ENCODE measurements around the gene VRK3.

DNA sequence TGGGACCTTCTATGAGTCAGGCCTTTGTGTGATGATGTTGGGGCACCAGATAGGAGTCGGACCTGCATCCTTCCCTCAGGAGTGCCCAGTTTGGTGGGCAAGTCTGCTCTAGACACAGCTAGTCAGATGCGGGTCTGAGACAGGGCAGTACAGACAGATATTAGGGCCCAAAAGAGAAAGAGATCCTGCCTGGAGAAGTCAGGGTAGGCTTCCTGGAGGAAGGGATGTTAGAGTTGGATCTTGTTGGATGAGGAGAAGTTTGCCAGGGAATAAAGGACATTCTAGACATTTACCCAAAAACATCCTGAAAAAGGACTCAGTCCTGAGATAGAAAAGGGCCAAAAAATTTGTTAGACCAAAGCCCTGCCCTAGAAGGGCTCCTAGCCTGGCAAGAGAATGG, 17.2 kb downstream of the VRK3 start:
- TF ChIP-seq, protein P1, sequence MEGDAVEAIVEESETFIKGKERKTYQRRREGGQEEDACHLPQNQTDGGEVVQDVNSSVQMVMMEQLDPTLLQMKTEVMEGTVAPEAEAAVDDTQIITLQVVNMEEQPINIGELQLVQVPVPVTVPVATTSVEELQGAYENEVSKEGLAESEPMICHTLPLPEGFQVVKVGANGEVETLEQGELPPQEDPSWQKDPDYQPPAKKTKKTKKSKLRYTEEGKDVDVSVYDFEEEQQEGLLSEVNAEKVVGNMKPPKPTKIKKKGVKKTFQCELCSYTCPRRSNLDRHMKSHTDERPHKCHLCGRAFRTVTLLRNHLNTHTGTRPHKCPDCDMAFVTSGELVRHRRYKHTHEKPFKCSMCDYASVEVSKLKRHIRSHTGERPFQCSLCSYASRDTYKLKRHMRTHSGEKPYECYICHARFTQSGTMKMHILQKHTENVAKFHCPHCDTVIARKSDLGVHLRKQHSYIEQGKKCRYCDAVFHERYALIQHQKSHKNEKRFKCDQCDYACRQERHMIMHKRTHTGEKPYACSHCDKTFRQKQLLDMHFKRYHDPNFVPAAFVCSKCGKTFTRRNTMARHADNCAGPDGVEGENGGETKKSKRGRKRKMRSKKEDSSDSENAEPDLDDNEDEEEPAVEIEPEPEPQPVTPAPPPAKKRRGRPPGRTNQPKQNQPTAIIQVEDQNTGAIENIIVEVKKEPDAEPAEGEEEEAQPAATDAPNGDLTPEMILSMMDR (conservative IDR thresholded peaks at IDR 0.05 in 1 of 2, IDR thresholded peaks at IDR 0.05 in 1 of 2; ENCODE audit: extremely low read depth in 1 of 2, insufficient read depth in 1 of 2, low read depth in 1 of 2, low read length in 2 of 2), result no peak
- TF ChIP-seq EZH2 (IDR thresholded peaks at IDR 0.05; ENCODE audit: borderline replicate concordance, low read length), result no peak

Measured in mammary epithelial cell (primary cell).